Duodenal mucosa (tissue), 2 donors: Measurements from ENCODE around the gene PPA2.

Experiments used
- H3K27ac ChIP-seq: one replicate; pipeline ENCODE4 v1.7.0; 2013; ENCODE audit warnings: low read depth, low read length
- H3K27me3 ChIP-seq, 2 donors: one replicate each; pipeline ENCODE4 v1.7.0; 2013; ENCODE audit warnings: low read length in 2 of 2, control low read depth in 1 of 2; ENCODE audit not compliant: insufficient read depth in 2 of 2, control insufficient read depth in 1 of 2
- H3K36me3 ChIP-seq, 2 donors: one replicate each; pipeline ENCODE4 v1.7.0; 2013; ENCODE audit warnings: low read length in 2 of 2, control low read depth in 1 of 2; ENCODE audit not compliant: insufficient read depth in 2 of 2, control insufficient read depth in 1 of 2
- H3K4me1 ChIP-seq, 2 donors: one replicate each; pipeline ENCODE4 v1.7.0; 2013; ENCODE audit warnings: low read length in 2 of 2, control low read depth in 1 of 2; ENCODE audit not compliant: insufficient read depth in 2 of 2, control insufficient read depth in 1 of 2
- H3K4me3 ChIP-seq, 2 donors: one replicate each; pipeline ENCODE4 v1.7.0; 2013; ENCODE audit warnings: low read length in 2 of 2, low read depth in 1 of 2
- H3K9ac ChIP-seq, 2 donors: one replicate each; pipeline ENCODE4 v1.7.0; 2013; ENCODE audit warnings: low read length in 2 of 2, low read depth in 1 of 2
- H3K9me3 ChIP-seq, 2 donors: one replicate each; pipeline ENCODE4 v1.7.0; 2013; ENCODE audit warnings: low read length in 2 of 2, control low read depth in 1 of 2; ENCODE audit not compliant: control insufficient read depth in 1 of 2

The PPA2 gene

DNA sequence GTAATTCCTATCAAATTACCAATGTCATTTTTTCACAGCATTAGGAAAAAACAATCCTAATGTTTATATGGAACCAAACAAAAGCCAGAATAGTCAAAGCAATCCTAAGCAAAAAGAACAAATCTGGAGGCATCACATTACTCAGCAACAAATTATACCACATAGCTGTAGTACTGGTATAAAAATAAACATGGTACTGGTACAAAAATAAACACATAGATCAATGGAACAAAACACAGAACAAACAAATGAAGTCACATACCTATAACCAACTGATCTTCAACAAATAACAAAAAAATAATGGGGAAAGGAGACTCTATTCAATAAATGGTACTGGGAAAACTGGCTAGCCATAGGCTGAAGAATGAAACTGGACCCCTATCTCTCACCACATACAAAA lies 37.4 kb downstream of the PPA2 start:
- Histone ChIP-seq H3K4me3 (no peak overlapping the region), H3K9me3 (peaks cover 2 to 8% of the 10 kb centered on the region in 2 donors), H3K9ac (no peak overlapping the region), H3K36me3 (peaks cover 9 to 35% of the 10 kb centered on the region in 2 donors), H3K27me3 (no peaks in the 10 kb centered on the region), H3K27ac (no peak overlapping the region), H3K4me1 (peaks cover 0 to 5% of the 10 kb centered on the region in 2 donors)

DNA sequence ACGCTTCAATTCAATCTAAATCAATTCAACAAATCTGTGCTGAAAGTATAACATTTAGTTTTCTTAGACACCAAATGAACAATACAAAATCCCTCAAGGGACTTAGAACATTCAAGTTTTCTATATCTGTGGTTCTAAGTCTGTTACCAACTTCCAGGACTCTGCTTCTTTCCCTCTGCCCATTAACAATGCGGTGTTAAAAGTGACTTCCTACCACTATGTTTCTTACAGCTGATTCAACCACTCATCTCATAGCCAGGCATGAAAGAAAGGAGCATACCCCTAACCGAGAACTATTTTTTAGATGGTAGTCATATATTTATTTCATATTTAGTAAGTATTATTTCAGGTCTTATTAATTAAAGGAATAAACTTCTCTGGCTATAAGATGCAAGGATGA lies 38.9 kb downstream of the PPA2 start:
- peaks cover 0 to 5% of the 10 kb centered on the region in 2 donors for H3K4me1 ChIP-seq
- no peaks in the 10 kb centered on the region for H3K27me3 ChIP-seq
- H3K9ac ChIP-seq: no peak overlapping the region
- H3K36me3 ChIP-seq: peaks cover 14 to 30% of the 10 kb centered on the region in 2 donors
- no peak overlapping the region for H3K27ac ChIP-seq
- H3K9me3 ChIP-seq: peaks cover 2 to 8% of the 10 kb centered on the region in 2 donors
- H3K4me3 ChIP-seq: no peak overlapping the region

DNA sequence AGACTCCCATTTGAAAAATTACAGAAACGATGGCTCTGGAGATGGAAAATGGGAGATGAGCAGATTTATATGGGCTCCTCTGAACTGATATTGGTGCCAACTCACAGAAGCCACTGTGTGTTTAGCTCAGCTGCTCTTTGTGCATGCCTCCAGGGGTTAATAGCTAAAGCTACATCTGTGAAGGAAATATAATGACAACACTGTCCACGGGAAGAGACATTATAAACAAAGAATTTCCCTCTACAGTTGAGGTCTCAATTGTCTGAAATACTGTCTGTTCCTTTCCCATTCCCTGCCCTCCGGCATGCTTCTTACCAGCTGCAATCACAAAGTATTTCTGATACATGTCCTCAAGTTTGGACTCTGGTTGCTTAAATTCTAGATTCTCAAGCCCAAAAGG lies 40.4 kb downstream of the PPA2 start:
- Histone ChIP-seq H3K4me1 (peaks cover 0 to 5% of the 10 kb centered on the region in 2 donors), H3K27ac (no peak overlapping the region), H3K36me3 (peaks cover 14 to 34% of the 10 kb centered on the region in 2 donors), H3K9ac (no peak overlapping the region), H3K27me3 (no peaks in the 10 kb centered on the region), H3K4me3 (no peak overlapping the region), H3K9me3 (peaks cover 2 to 8% of the 10 kb centered on the region in 2 donors)

DNA sequence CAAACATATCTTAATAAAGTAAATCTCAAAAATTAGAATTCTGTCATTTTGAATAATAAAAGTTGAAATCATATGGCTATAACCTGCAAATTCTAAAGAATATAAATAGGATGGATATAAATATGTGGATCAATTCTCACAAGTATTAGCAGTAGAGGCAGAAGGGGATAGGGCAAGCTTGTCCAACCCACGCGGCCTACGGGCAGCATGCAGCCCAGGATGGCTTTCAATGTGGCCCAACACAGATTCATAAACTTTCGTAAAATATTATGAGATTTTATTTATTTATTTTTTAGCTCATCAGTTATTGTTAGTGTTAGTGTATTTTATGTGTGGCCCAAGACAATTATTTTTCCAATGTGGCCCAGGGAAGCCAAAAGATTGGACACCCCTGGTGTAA lies 41.4 kb downstream of the PPA2 start:
- H3K4me1 ChIP-seq: peaks cover 0 to 5% of the 10 kb centered on the region in 2 donors
- H3K9ac ChIP-seq: no peak overlapping the region
- H3K4me3 ChIP-seq: no peak overlapping the region
- H3K9me3 ChIP-seq: peaks cover 2 to 8% of the 10 kb centered on the region in 2 donors
- no peaks in the 10 kb centered on the region for H3K27me3 ChIP-seq
- no peak overlapping the region for H3K27ac ChIP-seq
- peaks cover 14 to 34% of the 10 kb centered on the region in 2 donors for H3K36me3 ChIP-seq

DNA sequence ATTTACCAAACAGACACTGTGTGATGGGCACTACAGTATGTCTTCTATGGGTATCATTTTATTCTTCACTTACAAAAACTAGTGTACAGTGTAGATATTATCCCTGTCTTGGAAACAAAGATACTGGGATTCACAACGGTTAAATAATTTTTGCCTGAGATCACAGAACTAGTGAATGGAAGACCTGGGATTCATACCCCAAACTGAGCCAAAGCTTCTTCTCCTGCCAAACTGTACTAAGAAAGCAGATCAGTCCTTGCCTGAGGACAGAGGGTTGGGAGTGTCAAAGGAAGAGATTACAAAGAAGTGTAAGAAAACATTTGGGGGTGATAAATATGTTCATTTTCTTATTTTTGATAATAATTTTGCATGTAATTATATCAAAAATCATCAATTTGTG lies 43.1 kb downstream of the PPA2 start:
- Histone ChIP-seq H3K27me3 (no peaks in the 10 kb centered on the region), H3K9ac (no peak overlapping the region), H3K4me1 (no peaks in the 10 kb centered on the region), H3K4me3 (no peak overlapping the region), H3K36me3 (peaks cover 18 to 44% of the 10 kb centered on the region in 2 donors), H3K9me3 (peaks cover 5 to 7% of the 10 kb centered on the region in 2 donors), H3K27ac (no peak overlapping the region)

DNA sequence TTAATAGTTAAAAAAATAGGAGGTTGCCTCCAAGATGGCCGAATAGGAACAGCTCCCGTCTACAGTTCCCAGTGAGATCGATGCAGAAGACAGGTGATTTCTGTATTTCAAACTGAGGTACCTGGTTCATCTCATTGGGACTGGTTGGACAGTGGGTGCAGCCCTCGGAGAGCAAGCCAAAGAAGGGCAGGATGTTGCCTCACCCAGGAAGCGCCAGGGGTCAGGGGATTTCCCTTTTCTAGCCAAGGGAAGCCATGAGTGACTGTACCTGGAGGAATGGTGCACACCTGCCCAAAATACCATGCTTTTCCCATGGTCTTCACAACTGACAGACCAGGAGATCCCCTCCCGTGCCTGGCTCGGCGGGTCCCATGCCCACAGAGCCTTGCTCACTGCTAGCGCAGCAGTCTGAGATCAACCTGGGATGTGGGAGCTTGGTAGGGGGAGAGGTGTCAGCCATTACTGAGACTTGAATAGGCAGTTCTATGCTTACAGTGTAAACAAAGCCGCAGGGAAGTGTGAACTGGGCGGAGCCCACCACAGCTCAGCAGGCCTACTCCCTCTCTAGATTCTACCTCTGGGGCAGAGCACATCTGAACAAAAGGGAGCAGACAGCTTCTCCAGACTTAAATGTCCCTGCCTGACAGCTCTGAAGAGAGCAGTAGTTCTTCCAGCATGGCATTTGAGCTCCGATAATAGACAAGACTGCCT lies 47.5 kb downstream of the PPA2 start:
- H3K9me3 ChIP-seq: peaks cover 0 to 4% of the 10 kb centered on the region in 2 donors

DNA sequence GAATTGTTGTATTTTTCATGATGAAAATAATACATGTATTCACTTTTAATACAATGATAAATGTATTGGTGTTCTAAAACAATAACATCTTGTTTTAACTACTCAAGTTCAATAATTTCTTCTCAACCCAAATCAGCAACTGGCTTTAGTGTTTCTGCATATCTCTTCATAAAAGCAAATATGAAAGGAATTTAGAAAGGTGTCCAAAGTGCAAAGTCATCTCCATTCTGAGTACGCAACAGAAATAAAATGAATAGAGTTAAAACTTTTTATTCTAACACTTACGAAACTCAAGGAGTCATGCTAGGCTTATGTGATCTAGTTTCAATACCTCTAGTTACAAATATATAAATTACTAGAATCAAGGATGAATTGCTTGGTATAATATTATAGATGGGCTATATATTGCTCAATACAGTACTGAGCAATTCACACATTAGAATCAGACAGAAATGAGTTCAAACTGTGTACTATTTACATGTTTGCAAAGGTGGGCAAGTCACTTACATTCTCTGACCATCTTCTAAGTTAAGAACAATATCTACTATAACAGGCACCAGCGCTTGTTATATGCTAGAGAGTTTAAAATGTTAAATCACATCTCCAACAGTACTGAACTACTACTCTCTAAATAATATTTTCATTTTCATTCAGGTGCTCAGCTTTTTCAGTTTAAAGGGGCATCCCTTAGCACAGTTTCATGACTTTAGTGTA lies 51.5 kb downstream of the PPA2 start:
- Histone ChIP-seq H3K36me3 (peaks cover 11 to 23% of the 10 kb centered on the region in 2 donors), H3K4me1 (no peaks in the 10 kb centered on the region), H3K9ac (no peak overlapping the region), H3K4me3 (no peak overlapping the region), H3K27ac (no peak overlapping the region), H3K9me3 (peaks cover 0 to 4% of the 10 kb centered on the region in 2 donors), H3K27me3 (no peaks in the 10 kb centered on the region)

More for the DNA sequence above, 47.5 kb downstream of the PPA2 start:
- H3K9ac ChIP-seq: no peak overlapping the region
- H3K4me1 ChIP-seq: no peaks in the 10 kb centered on the region
- H3K36me3 ChIP-seq: peaks cover 16 to 25% of the 10 kb centered on the region in 2 donors
- no peak overlapping the region for H3K4me3 ChIP-seq
- H3K27me3 ChIP-seq: no peaks in the 10 kb centered on the region
- no peak overlapping the region for H3K27ac ChIP-seq

DNA sequence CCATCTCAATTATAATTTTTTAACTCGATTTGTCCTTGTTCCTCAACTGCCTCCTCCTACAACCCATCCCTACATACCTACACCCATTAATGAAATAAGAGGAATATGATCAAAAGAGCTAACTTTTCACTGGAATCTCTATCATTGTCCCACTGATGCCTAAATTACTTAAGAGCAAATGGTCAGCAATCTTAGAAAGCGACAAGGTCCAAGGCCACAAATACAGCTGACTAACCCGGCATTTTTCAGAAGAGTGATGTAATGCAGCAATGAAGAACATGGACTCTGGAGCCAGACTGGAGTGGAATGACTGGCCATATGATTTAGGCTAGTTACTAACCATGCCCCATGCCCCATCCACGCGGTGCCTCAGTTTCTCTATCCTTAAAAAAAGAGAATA lies 56.2 kb downstream of the PPA2 start:
- Histone ChIP-seq H3K9ac (no peak overlapping the region), H3K36me3 (peaks cover 0 to 20% of the 10 kb centered on the region in 2 donors), H3K27ac (no peak overlapping the region)

DNA sequence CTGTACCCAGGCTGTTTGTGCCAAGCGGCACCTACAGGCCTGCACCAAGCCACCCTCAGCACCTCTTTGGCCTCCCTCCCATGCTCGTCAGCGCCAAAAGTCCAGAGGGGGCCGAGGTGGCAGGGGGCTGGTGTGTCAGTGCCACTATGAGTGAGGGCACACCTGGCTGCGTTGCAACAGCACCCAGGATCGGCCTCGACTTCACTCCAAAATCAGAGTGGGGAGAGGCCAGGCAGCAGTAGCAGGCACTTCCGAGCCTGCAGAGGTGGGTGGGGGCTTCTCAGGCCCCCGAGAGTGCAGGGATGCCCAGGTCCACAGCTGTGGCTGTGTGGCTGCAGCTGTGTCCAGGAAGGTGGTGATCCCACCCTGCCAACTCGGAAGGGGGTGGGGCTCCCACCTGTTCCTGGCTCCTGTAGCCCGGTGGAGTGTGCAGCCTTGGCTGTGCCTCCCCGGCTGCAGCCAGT lies 58.5 kb downstream of the PPA2 start:
- Histone ChIP-seq H3K4me1 (no peaks in the 10 kb centered on the region), H3K27ac (no peak overlapping the region), H3K36me3 (peaks cover 0 to 18% of the 10 kb centered on the region in 2 donors), H3K27me3 (no peaks in the 10 kb centered on the region), H3K4me3 (no peak overlapping the region), H3K9me3 (no peaks in the 10 kb centered on the region), H3K9ac (no peak overlapping the region)

More for the DNA sequence above, 56.2 kb downstream of the PPA2 start:
- Histone ChIP-seq H3K27me3 (no peaks in the 10 kb centered on the region), H3K4me3 (no peak overlapping the region), H3K9me3 (no peaks in the 10 kb centered on the region), H3K4me1 (no peaks in the 10 kb centered on the region)

DNA sequence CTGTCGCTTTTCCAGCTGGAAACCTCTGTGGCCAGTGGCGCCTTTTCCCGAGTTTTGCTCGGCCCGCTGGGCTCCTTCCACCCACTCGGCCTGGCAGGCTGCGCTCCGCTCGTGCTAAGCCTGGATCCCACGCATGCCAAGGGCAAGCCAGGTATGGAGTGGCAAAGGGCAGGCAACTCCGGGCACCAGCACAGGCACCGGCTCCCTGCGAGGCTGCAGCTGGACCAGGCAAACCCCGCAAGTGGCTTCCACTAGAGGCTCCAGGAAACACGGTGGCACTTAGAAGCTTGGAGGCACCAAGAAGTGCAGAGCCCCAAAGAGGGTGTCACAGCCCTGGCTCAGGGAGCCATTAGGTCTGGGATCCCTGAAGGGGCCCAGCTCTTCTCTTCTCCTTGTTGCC lies 59.5 kb downstream of the PPA2 start:
- no peaks in the 10 kb centered on the region for H3K4me1 ChIP-seq
- no peak overlapping the region for H3K4me3 ChIP-seq
- peaks cover 0 to 18% of the 10 kb centered on the region in 2 donors for H3K36me3 ChIP-seq
- H3K27ac ChIP-seq: no peak overlapping the region
- no peak overlapping the region for H3K9ac ChIP-seq
- no peaks in the 10 kb centered on the region for H3K9me3 ChIP-seq
- H3K27me3 ChIP-seq: no peaks in the 10 kb centered on the region
